H1 (cell line): ENCODE measurements around the gene MYLIP.

ENCODE experiments used
- CEBPB ChIP-seq: IDR thresholded peaks from 2 replicates; pipeline ENCODE4 v1.6.1; 2012; ENCODE audit warnings: low read depth, low read length
- CTCF ChIP-seq, 3 experiments: IDR thresholded peaks; 1 replicate in 2 of 3; 2 replicates in 1 of 3; pipeline versions ENCODE4 v1.5.1 to v1.6.1; 2011; ENCODE audit warnings: low read length in 3 of 3, mild to moderate bottlenecking in 3 of 3, inconsistent platforms in 2 of 3, low read depth in 1 of 3, moderate library complexity in 1 of 3; ENCODE audit not compliant: insufficient read depth in 1 of 3; ENCODE audit errors: control extremely low read depth in 1 of 3
- EZH2 ChIP-seq: fragments of 200-600 bp; sonication (generic); IDR thresholded peaks from 2 replicates; pipeline ENCODE4 v1.7.1; 2012; ENCODE audit warnings: low read depth, mild to moderate bottlenecking, moderate library complexity, low read length, inconsistent platforms; ENCODE audit not compliant: severe bottlenecking
- GABPA ChIP-seq: IDR thresholded peaks from 2 replicates; pipeline ENCODE4 v1.6.1; 2011; ENCODE audit warnings: mild to moderate bottlenecking, low read length, moderate library complexity, borderline replicate concordance; ENCODE audit not compliant: insufficient read depth
- GTF2F1 ChIP-seq: IDR thresholded peaks from 2 replicates; pipeline ENCODE4 v1.6.1; 2012; ENCODE audit warnings: low read depth, low read length, improper control_type of control experiment, borderline replicate concordance
- MAX ChIP-seq: IDR thresholded peaks from 2 replicates; pipeline ENCODE4 v1.6.1; 2012; ENCODE audit warnings: inconsistent platforms
- POLR2AphosphoS5 ChIP-seq: IDR thresholded peaks from 2 replicates; pipeline ENCODE4 v1.6.1; 2011; ENCODE audit warnings: low read depth, low read length
- RAD21 ChIP-seq, 2 experiments: IDR thresholded peaks in 1 of 2; conservative IDR thresholded peaks in 1 of 2; 2 replicates each; pipeline ENCODE4 v1.6.1; 2011; ENCODE audit warnings: low read depth in 2 of 2, low read length in 2 of 2, improper control_type of control experiment in 1 of 2, inconsistent platforms in 1 of 2, mild to moderate bottlenecking in 1 of 2, moderate library complexity in 1 of 2
- SIRT6 ChIP-seq: IDR thresholded peaks from one replicate; pipeline ENCODE4 v1.7.1; 2012; ENCODE audit warnings: low read length, inconsistent platforms
- SP1 ChIP-seq: IDR thresholded peaks from 2 replicates; pipeline ENCODE4 v1.6.1; 2011; ENCODE audit warnings: low read depth, low read length
- SP2 ChIP-seq: IDR thresholded peaks from 2 replicates; pipeline ENCODE4 v1.6.1; 2012; ENCODE audit warnings: mild to moderate bottlenecking, low read length, inconsistent platforms
- TCF12 ChIP-seq: IDR thresholded peaks from 2 replicates; pipeline ENCODE4 v1.6.1; 2011; ENCODE audit warnings: low read depth, mild to moderate bottlenecking, low read length
- USF2 ChIP-seq: IDR thresholded peaks from 2 replicates; pipeline ENCODE4 v1.6.1; 2011; ENCODE audit warnings: low read length, improper control_type of control experiment

GRCh38 chr6:16130437-16130891 lies 1.6 kb downstream of the MYLIP start:
- TF ChIP-seq TCF12, result no peak
- no peak for TF ChIP-seq CEBPB
- TF ChIP-seq GTF2F1, result no peak
- TF ChIP-seq EZH2, result no peak
- TF ChIP-seq CTCF (IDR thresholded peaks at IDR 0.05; ENCODE audit: control extremely low read depth in 1 of 3, insufficient read depth in 1 of 3, low read depth in 1 of 3, low read length in 3 of 3), result no peak
- TF ChIP-seq SP1, result no peak
- no peak for TF ChIP-seq USF2
- TF ChIP-seq SIRT6, result no peak
- no peak for TF ChIP-seq GABPA
- no peak for TF ChIP-seq RAD21 (IDR thresholded peaks at IDR 0.05 in 1 of 2, conservative IDR thresholded peaks at IDR 0.05 in 1 of 2; ENCODE audit: low read depth in 2 of 2, low read length in 2 of 2)
- no peak for TF ChIP-seq MAX
- TF ChIP-seq POLR2AphosphoS5, result no peak
- TF ChIP-seq SP2, result no peak
